ENCODE results near the gene CLIC4. TPM values are rescaled to one million over a fixed set of nuclear protein-coding genes. Genes with fewer than 3 reads are reported as not detected.
"Not testable (repeated sequence)": the region's sequence is repeated elsewhere in the genome, so short reads cannot be mapped to it uniquely, and the experiment has no call there.

Gene CLIC4
- total RNA-seq, 4 donors from 2014 or later = 17.3 to 63.5 (median 32.6) TPM

- no peaks in the 10 kb centered on the region for H3K27me3 ChIP-seq
- H3K27ac ChIP-seq = no peak overlapping the region
- no peaks in the 10 kb centered on the region for H3K9me3 ChIP-seq
- no peaks in the 10 kb centered on the region for H3K36me3 ChIP-seq
- TF ChIP-seq POLR2A (IDR thresholded peaks at IDR 0.05) (no peak), CTCF (IDR thresholded peaks at IDR 0.05) (no peak)
- DNase-seq = no peak
- H3K4me3 ChIP-seq = no peak overlapping the region
- H3K4me1 ChIP-seq = peaks cover 0 to 19% (median 0%) of the 10 kb centered on the region in 4 donors
These were observed 12.9 kb upstream of the CLIC4 start for GRCh38 chr1:24732186-24732885.

GRCh38 chr1:24733342-24733741, 11.9 kb upstream of the CLIC4 start:
- H3K27me3 ChIP-seq, H3K27ac ChIP-seq: not testable (repeated sequence)

GRCh38 chr1:24735156-24735508, 10.1 kb upstream of the CLIC4 start:
- no peak for DNase-seq
- Histone ChIP-seq H3K4me3 (no peak overlapping the region), H3K9me3 (no peaks in the 10 kb centered on the region), H3K36me3 (no peaks in the 10 kb centered on the region), H3K27ac (peak overlapping the region in 2 of 4 donors; percentile 37 to 56), H3K27me3 (no peaks in the 10 kb centered on the region), H3K4me1 (peaks cover 0 to 13% (median 0%) of the 10 kb centered on the region in 4 donors)
- TF ChIP-seq POLR2A (IDR thresholded peaks at IDR 0.05) = no peak
- no peak for TF ChIP-seq CTCF (IDR thresholded peaks at IDR 0.05)

More at GRCh38 chr1:24733342-24733741, 11.9 kb upstream of the CLIC4 start:
- not testable (repeated sequence) for H3K4me3 ChIP-seq, H3K36me3 ChIP-seq, H3K9me3 ChIP-seq, DNase-seq
- peaks cover 0 to 13% (median 0%) of the 10 kb centered on the region in 4 donors for H3K4me1 ChIP-seq

DNA sequence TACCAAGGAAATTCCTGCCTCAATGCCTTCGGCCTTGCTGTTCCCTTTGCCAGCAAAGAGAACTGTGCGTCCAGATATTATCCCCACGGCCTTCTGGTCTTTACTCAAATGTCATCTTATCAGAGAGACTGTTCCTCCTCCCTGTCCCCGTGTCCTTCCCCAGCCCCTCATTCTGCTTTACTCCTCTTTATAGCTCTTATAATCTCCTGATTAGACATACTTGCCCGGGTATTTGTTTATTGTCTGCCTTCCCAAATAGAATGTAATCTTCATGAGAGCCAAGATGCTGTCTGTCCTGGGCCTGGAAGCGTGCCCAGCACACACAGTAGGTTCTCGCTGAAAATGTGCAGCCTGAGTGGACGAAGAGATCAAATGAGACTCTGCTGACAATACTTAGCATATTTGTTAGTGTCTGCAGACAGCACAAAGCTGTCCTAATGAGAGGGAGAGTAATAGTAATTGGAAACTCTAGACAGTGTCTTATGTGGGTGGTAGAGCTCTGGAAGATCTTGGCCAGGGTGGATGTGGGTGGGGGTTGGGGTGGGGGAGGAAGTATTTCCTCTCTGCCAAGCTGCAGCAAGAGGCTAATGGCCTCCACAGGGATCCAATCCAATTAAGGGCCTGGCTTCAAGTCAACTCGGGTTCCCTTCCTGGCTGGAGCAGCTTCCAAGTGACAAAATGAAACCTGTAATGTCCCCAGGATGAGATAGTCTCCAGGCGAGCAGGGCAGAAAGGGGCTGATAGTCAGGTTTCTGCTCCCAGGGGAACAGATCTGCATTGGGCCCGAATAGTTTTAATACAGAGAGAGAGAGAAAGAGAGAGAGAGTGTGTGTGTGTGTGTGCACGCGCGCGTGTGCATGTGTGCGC, 9.5 kb upstream of the CLIC4 start:
- H3K27me3 ChIP-seq = no peaks in the 10 kb centered on the region
- DNase-seq = no peak
- peak overlapping the region in 3 of 4 donors; percentile 27 to 56 (median 37) for H3K27ac ChIP-seq
- H3K36me3 ChIP-seq = no peaks in the 10 kb centered on the region
- TF ChIP-seq CTCF (IDR thresholded peaks at IDR 0.05) (no peak), POLR2A (IDR thresholded peaks at IDR 0.05) (no peak)
- H3K4me3 ChIP-seq = no peak overlapping the region
- H3K4me1 ChIP-seq = peaks cover 0 to 13% (median 0%) of the 10 kb centered on the region in 4 donors
- no peaks in the 10 kb centered on the region for H3K9me3 ChIP-seq

GRCh38 chr1:24737368-24738117, 7.7 kb upstream of the CLIC4 start:
- no peak overlapping the region for H3K27ac ChIP-seq
- no peaks in the 10 kb centered on the region for H3K36me3 ChIP-seq
- no peak for DNase-seq
- TF ChIP-seq CTCF (IDR thresholded peaks at IDR 0.05) (no peak), POLR2A (IDR thresholded peaks at IDR 0.05) (no peak)
- no peak overlapping the region for H3K4me3 ChIP-seq
- no peaks in the 10 kb centered on the region for H3K27me3 ChIP-seq
- H3K9me3 ChIP-seq = no peaks in the 10 kb centered on the region
- H3K4me1 ChIP-seq = peaks cover 0 to 17% (median 2%) of the 10 kb centered on the region in 4 donors

All from Peyer's patch (tissue), 4 donors.